GM19452 (cell line): ENCODE results near the gene TLE2.
"Not testable (repeated sequence)": the region's sequence is repeated elsewhere in the genome, so short reads cannot be mapped to it uniquely, and the experiment has no call there.

ENCODE experiments used
- ATAC-seq: cut with Tn5 transposase; IDR thresholded peaks from one replicate; pipeline ENCODE4 v1.9.1; 2021; ENCODE audit not compliant: unreplicated experiment

The TLE2 gene

DNA sequence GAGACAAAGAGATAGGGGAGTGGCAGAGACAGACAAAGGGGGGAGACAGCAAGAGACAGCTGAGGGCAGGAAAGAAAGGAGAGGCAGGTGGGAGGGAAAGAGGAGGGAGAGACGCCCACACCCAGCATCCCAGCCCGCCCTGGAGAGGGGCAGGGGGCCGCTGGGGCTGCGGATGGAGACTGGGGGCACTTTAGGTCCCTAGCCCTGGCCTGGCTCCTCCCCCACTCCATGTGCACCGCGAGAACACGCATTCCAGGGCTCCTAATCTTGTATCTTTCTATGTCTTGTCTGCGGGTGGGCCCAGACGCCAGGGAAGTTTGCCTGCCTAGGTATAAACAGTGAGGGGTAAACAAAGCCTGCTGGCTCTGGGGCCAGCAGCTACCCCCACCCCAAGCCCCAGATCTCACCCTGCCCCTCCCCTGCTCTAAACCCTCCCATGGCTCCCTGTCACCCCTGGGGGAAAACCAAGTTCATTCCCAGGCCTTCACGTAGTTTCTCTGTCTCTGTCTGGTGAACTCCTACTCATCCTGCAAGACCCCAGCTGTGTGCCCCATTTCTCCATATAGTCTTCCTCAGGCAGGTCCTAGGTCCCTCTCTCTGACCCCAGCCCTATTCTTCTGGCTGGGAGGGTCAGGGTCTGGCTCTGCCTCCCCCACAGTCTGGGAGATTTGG is 27.5 kb upstream of the TLE2 start:
- ATAC-seq, result no peak

DNA sequence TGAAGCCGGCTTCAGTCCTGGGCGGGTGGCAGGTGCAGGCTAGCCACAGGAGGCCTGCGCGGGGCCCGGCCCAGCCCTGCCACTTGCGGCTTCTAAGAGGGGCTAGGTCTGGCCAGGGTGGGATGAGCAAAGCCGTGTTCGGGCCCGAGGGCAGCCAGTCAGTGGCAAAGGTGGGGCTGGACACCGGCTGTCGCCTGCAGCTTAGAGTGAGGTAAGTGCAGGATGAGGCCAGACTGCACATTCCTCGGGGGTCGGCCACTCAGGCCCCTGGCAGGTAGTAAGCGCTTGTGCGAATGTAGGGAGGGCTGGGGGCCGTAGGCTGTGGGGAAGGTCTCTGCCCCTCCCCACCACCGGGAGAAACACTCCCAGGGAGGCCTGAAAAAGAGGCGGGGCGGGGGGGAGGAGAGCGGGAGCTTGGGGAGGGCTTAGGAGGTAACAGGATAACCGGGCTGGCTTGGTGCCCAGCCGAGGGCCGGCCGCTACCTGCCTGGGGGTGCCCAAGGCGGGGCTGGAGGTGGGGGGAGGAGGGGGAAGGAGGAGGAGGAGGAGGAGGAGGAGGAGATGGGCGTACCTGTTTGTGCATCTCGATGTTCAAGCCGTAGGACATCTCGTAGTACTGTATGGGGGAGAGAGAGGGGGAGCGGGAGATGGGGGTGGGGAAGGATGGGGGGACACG is 26.8 kb upstream of the TLE2 start:
- no peak for ATAC-seq

DNA sequence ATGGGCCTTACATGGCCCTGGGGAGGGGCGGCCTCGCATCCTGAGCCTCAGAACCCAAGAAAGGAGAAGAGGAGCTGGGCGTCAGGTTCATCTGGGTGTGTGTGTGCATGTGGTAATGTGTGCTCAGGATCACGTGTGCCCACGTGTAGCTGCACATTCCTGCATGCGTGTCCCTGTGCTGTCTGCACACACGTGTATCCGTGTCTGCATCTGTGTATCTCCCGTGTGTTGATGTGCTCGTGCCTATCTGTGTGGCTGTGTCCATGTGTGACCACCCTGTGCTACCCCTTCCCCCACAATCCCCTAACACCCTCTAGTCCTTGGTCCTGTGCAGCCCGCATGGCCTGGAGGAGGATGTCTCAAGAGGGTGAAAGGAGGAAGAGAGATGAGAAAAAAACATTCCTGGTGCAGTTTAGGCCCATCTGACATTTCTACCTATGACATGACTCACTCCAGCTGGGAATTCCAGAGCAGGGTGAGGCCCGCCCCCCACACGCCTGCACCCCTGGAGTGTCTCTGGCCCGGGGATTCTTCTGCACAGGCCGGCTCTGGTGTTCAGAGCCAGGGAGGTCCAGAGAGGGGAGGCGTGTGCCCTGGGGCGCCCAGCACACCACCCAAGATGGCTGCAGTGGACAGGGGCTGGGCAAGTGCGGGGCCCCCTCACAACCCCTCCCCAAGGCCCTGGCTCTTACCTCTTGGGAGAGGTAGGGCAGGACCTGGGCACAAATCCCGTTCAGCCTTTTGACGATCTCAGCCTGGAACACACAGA is 26.1 kb upstream of the TLE2 start:
- ATAC-seq, result no peak

DNA sequence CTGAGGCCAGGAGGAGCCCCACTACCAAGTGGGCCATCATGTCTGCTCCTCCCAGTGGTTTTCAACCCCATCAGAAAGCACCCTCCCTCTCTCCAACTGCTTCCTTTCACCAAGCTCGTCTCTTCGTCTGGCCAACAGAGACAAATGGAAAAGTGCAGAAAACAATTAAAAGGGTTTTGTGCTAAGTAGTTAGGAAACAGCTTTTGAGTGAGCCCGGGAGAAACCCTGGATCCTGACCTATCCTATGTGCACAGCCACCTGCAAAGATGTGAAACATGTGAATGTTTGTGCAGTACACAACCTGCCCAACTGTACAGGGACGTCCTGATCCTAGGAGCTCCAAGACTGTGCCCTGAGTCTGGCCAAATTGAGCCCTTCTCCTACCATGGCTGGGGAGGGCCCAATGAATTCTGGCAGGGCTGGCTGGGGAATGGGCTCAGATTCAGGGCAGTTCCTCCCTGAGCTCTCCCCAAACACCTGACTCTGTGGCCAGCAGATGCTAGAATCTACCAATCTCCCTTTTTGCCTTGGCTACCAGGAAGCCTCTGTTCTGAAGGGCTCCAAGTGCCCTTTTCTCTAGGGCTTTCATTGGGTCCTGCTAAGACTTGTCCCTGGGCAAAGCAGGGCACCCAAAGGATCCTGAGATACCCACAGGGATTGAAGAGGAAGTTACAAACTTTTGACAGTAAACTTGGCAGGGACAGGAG is 25.3 kb upstream of the TLE2 start:
- no peak for ATAC-seq

DNA sequence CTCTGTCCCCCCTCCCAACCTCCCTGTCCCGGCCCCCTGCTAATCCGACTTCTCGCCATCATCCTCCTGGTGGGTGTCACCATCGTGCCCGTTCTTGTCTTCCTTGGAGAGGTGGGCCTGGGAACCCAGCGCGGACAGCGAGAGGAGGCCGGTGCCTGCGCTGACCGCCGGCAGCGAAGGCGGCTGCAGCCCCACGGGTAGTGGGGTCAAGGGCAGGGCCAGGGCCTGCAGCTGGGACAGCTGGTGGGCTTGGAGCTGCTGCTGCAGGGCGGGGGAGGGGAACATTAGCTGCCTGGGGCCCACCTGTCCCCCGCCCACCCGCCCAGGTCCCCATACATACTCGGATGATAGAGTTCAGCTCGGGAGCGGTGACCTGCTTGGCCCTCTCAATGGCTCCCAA is 24.7 kb upstream of the TLE2 start:
- no peak for ATAC-seq

DNA sequence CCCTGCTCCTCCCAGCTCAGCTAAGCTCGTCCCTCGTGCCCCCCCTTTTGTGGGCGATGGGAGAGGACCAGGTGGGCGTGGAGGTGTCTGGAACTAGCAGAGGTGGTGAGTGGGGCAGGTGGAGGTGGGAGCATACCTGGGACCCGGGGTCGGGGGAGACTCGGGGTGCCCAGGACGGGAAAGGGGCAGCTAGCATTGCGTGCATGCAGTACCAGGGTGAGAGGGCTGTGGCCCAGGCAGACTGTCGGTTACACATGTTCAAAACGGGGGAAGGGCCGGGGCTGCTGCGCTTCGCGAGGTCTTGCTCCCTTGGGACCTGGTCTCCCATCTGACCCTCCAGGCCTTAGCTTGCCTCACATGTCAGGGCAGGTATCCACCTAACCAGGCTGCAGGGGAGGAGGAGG is 24.1 kb upstream of the TLE2 start:
- ATAC-seq, result no peak

DNA sequence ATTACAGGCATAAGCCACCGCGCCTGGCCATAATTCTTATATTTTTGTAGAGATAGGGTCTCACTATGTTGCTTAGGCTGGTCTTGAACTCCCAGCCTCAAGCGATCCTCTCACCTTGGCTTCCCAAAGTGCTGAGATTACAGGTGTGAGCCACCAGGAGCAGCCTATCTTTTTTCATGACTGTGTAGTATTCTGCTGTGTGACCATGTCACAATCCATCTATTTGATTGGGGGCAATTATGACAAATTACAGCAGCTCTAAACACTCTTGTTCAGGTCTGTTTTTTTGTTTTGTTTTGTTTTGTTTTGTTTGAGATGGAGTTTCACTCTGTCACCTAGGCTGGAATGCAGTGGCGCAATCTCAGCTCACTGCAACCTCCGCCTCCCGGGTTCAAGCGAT is 20.9 kb upstream of the TLE2 start:
- ATAC-seq, result not testable (repeated sequence)

DNA sequence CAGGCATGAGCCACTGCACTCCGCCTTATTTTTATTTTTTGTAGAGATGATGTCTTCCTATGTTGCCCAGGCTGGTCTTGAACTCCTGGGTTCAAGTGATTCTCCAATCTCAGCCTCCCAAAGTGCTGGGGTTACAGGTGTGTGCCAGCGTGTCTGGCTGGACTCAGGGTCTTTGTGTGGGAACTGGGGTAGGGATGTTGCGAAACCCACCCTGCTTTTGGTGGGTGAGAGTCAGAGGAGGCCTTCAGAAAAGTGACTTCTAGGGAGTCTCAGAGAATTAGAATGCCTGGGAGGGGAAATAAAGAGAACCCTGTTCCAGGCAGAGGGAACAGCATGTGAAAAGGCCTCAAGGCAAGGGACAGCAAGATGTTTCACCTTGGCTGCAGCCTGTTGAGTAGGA is 20.0 kb upstream of the TLE2 start:
- ATAC-seq, result no peak

DNA sequence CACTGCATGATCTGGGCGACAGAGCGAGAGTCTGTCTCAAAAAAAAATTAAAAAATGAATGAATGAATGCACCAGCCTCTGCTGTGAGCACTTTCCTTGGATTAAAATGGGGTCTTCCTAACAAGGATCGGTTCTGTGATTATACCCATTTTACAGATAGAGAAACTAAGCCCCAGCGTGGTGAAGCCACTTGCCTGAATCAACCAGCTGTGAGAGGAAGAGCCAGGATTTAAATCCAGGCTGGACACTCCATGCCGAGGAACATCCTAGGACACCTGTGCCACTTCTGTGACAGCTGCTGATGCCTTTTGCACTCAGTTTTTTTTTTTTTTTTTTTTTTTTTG is 19.1 kb upstream of the TLE2 start:
- ATAC-seq, result no peak

DNA sequence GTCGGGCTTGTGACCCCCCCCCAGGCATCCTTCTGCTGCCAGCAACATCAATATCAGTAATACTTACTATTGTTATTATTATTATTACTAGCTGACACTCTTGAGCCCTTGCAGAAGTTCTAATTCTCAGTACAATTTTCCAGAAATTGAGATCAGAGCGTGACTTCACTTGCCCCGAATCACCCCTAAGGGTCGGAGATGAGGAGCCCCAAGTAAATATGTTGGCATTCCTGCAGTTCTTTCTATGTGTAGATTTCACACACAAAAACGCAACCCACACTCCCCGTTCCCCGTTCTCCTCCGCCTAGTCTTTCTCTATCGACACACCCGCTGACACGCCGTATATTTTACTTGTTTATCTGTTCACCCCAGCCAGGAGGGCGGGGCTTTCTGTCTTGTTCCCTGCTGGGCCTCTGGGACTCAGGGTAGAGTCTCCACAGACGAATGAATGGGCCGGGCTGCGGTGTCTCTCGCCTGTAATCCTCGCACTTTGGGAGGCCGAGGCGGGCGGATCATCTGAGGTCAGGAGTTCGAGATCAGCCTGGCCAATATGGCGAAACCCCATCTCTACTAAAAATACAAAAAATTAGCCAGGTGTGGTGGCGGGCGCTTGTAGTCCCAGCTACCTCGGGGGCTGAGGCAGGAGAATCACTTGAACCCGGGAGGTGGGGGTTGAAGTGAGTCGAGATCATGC is 18.6 kb upstream of the TLE2 start:
- no peak for ATAC-seq

DNA sequence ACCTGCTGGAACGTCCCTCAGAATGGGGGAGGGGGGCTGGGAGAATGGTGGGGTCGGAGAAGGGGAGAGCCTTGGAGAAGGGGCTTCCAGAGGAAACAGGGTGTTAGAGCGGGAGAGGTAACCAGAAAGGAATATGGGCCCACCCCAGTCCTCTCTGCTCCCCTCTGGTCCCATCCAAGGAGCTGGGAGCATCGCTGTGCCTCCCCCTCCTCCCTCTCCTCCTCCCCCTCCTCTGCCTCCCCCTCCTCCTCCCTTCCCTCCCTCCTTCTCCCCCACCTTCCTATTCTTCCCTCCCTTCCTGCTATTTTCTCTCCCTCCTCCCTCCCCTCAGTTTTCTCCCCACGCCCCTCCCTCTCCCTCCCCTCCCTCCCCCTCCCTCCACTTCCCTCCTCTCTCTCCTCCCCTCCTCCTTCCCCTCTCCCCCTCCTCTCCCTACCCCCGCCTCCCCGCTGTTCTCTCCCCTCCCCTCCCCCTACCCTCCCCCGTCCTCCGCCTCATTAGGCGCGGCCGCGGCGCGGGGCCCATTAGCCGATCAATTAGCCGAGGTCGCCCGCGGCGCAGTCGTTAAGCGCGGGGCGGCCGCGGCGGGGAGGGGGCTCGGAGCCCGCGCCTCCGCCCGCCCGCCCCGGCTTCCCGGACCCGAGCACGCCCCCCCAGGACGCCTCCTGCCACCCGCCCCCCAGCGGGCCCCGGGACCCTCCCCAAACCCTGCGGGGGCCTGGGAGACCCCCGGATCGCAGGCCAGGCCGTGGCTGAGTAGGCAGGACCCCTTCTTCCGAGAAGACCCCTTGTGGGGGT is 17.8 kb upstream of the TLE2 start:
- no peak for ATAC-seq

DNA sequence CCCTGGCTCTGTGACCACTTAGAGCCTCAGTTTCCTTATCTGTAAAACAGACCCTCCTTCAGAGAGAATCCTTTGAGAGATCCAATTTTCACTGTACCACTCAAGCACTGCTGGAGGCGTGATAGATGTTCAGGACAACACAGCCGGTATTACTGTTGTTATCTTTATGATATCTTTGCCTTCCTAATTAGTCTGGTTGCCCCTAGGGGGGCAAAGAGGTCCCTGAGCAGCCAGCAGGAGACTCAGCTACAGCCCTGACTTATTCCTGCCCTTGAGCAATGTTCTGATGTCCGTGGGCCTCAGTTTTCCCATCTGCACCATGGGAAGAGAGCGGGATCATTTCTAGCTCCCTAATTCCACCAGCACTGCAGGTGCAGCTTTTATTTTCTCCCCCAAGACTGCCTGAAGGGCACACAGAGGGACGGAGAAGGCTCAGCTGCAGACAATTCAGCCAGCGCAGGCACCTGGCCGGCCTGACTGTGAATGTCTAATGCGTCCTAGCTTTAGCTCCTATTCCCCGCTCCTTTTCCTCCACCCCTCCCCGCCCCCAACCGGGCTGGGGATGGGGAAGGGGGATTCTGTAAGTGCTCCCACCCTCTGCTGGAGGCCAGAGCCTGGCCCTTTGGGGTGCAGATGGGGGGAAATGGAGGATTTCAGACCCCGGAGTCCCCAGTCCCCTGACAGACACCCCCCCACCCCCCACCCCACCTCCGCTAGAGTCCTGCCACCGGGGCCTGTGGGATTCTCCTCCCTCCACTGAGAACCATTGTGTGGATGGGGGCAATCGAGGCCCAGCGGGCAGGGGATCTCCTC is 17.0 kb upstream of the TLE2 start:
- no peak for ATAC-seq

DNA sequence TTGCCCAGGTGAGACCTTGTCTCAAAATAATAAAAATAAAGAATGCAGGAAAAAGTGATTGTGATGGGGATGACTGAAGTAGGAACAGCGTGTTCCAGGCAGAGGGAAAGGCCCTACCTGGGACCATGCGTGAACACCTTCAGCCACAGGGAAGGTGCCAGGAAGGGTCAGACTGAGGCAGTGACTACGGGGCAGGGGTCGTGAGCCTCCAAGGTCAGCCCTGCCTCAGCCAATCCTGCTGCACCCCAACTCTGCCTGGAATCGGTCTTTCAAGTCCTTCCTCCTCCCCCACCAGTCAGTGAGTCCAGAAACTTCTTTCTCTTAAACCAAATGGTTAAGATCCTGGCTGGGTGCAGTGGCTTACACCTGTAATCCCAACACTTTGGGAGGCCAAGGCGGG is 16.1 kb upstream of the TLE2 start:
- no peak for ATAC-seq

DNA sequence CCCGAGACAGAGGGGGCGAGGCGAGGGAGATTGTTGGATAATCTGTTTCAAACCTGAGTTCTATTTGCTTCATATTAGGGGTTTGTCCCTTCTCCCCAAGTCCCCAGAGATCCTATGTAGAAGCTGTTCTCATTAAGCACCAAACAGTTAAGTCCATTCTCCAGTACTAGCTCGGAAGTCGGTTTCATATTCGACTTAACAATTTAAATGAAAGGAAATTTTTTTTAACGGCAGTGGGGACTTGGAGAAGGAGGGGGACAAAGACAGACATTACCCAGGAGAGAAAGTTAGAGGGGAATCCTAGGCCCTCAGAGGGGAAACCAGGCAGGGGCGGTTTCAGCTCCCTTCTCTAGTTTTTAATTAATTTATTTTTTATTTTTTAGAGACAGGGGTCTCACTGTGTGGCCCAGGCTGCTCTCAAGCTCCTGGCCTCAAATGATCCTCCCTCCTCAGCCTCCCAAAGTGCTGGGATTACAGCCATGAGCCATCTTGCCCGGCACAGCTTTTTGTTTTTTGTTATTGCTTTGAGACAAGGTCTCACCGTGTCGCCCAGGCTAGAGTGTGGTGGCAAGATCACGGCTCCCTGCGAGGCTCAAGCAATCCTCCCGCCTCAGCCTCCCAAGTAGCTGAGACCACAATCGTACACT is 13.7 kb upstream of the TLE2 start:
- no peak for ATAC-seq

DNA sequence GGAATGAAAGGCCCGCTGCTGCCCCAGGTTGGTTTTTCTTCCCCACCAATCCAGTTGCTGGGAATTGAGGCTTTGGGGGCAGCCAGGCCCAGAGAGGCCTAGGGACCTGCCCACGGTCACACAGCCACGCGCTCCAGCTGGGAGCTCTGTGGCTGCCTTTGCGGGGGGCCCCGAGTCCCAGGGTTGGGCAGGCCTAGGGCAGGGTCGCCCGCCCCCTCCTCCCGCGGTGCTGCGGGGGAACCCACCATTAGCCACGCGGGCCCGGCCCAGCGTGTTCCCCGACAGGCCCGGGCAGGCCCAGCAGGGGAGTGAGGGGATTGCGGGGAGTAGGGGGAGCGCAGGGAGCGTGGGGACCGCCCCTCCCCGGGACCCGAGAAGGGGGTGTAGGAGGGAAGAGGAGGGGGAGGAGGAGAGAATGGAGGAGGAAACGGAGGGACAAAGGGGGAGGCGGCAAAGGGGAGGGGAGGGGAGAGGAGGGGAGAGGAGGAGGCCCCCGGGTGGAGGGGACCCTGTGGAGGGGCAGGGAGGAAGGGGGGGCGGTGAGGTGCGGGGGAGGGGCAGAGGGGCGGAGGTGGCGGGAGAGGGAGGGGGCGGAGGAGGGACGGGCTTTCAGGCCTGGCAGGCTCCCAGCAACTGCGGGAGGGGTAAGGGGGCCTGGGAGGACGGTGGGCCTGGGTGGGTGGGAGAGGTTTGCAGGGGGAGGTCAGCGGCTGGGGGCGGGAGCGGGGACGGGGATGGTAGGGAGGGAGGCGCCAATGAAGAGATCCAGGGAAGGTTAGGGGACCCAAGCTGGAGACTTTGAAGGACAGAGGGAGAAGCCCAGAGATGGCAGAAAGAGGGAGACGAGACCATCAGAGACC is 12.9 kb upstream of the TLE2 start:
- no peak for ATAC-seq

DNA sequence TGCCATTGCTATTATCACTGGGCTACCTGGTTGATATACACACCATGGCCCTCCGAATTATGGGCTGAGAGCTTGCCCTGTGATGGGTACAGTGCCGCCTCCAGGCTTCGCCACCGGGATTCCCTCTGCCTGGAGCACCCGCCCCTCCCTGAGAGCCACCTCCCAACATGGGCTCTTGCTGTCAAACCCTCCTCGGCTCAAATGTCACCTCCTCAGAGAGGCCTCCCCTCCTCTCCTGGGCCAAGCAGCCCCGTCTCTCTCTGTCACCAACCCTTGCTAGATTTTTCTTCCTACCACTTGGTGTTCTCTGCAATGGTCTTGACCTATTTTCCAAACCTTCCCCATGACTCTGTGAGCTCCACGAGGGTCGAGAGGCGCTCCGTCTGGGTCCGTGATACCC is 12.2 kb upstream of the TLE2 start:
- no peak for ATAC-seq

DNA sequence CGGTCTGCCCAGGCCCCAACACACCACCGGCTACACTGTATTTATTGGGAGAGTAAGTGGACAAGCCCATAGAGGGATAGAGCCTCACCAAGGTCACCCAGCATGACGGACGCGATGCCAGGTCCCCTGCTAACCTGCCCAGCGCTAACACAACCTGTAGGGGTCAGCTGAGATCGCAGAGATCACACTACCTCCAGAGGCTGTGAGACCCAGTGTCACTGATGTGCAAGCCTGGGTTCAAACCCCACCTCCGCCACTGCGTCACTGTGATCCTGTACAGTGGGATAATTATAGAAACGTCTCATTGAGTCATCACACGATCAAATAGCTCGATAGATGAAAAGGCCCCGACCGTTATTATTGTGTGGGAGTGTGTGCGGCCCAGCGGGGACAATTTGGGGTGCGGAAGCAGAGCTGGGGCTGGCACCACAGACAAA is 10.6 kb upstream of the TLE2 start:
- ATAC-seq, result no peak

DNA sequence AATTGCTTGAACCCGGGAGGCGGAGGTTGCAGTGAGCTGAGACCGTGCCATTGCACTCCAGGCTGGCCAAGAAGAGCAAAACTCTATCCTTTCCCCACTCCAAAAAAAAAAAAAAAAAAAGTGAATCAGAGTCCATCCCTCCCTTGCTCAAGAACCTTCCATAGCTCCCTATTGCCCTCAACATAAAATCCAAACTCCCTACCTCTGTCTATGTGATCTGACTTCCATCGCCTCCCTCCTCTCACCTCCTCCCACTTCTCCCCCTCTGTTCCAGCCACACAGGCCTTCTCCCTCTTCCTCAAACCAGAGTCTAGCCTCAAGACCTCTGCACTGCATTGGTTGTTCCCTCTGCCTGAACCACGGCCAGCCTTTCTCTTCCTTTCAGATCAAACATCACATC is 10.0 kb upstream of the TLE2 start:
- no peak for ATAC-seq
